Transverse colon (tissue), 4 donors: ENCODE results near the gene NES. TPM values are rescaled to one million over a fixed set of nuclear protein-coding genes. Genes with fewer than 3 reads are reported as not detected.

ENCODE experiments used
- DNase-seq: peaks from one replicate; pipeline ENCODE4 v3.0.0-alpha.2; 2019
- H3K27ac ChIP-seq, 4 donors: fragments of 200-600 bp; sonication (generic); 2 replicates each; pipeline ENCODE4 v1.5.1; 2016 to 2018; ENCODE audit warnings: inconsistent platforms in 4 of 4
- H3K27me3 ChIP-seq: fragments of 200-600 bp; sonication (generic); 2 replicates; pipeline ENCODE4 v1.5.1; 2017; ENCODE audit warnings: inconsistent platforms
- H3K36me3 ChIP-seq, 4 donors: fragments of 200-600 bp; sonication (generic); 2 replicates each; pipeline ENCODE4 v1.5.1; 2017 to 2019; ENCODE audit warnings: inconsistent platforms in 4 of 4
- H3K4me1 ChIP-seq, 4 donors: fragments of 200-600 bp; sonication (generic); 2 replicates each; pipeline ENCODE4 v1.5.1; 2017 to 2020; ENCODE audit warnings: inconsistent platforms in 4 of 4
- H3K4me3 ChIP-seq, 4 donors: fragments of 200-600 bp; sonication (generic); 1 replicate in 1 of 4; 2 replicates in 3 of 4; pipeline versions ENCODE4 v1.5.1 to v1.6.1; 2017 to 2019; ENCODE audit warnings: inconsistent platforms in 4 of 4
- H3K9me3 ChIP-seq, 2 donors: fragments of 200-600 bp; sonication (generic); 2 replicates each; pipeline ENCODE4 v1.5.1; 2017 to 2019; ENCODE audit warnings: inconsistent platforms in 2 of 2
- EP300 ChIP-seq: sonication (generic); formaldehyde crosslinking; IDR thresholded peaks from one replicate; pipeline ENCODE4 v1.6.1; 2017; ENCODE audit warnings: antibody characterized with exemption, low read depth
- POLR2A ChIP-seq: fragments of 450-650 bp; IDR thresholded peaks from one replicate; pipeline ENCODE4 v1.6.1; 2016; ENCODE audit warnings: antibody characterized with exemption, mild to moderate bottlenecking, moderate library complexity
- POLR2AphosphoS5 ChIP-seq, 3 donors: sonication (generic); formaldehyde crosslinking; IDR thresholded peaks; one replicate each; pipeline ENCODE4 v1.6.1; 2016; ENCODE audit warnings: antibody characterized with exemption in 3 of 3
- WGBS, 2 donors: methylation state at CpG; one replicate each; pipeline ENCODE4 v1.1.5; 2018; ENCODE audit warnings: low coverage in 1 of 2; 5-methylcytosine and 5-hydroxymethylcytosine counted together
- in situ Hi-C, 4 donors: fragments of 200-750 bp; cut with MboI; loops; one replicate each; pipeline versions ENCODE4 v1.15.0 to v1.15.1; 2017; ENCODE audit warnings: low sequenced_read_pairs in 3 of 4, low pct_ligation_motif_present in 1 of 4, low pct_unique_long_range_greater_than_20kb in 1 of 4
- intact Hi-C: fragments of 100-400 bp; cut with DNase I; formaldehyde crosslinking; loops from one replicate; pipeline ENCODE4 v1.15.1; 2023; ENCODE audit warnings: low total_unique reads
- total RNA-seq, 4 donors: library from RNA; depleted of rRNA; stranded (reverse); fragments of >200 nt; gene quantifications; one replicate each; pipeline ENCODE4 v1.1.0, GENCODE V29; 2016
- TF ChIP-seq, protein P1 (sequence below), 5 experiments: fragments of 200-600 bp in 3 of 5; fragments of 450-650 bp in 2 of 5; sonication (generic) in 3 of 5; IDR thresholded peaks; 1 replicate in 2 of 5; 2 replicates in 3 of 5; pipeline ENCODE4 v1.5.1; 2016 to 2017; ENCODE audit warnings: antibody characterized with exemption in 5 of 5, inconsistent platforms in 3 of 5, mild to moderate bottlenecking in 2 of 5, moderate library complexity in 1 of 5

NES gene, protein sequence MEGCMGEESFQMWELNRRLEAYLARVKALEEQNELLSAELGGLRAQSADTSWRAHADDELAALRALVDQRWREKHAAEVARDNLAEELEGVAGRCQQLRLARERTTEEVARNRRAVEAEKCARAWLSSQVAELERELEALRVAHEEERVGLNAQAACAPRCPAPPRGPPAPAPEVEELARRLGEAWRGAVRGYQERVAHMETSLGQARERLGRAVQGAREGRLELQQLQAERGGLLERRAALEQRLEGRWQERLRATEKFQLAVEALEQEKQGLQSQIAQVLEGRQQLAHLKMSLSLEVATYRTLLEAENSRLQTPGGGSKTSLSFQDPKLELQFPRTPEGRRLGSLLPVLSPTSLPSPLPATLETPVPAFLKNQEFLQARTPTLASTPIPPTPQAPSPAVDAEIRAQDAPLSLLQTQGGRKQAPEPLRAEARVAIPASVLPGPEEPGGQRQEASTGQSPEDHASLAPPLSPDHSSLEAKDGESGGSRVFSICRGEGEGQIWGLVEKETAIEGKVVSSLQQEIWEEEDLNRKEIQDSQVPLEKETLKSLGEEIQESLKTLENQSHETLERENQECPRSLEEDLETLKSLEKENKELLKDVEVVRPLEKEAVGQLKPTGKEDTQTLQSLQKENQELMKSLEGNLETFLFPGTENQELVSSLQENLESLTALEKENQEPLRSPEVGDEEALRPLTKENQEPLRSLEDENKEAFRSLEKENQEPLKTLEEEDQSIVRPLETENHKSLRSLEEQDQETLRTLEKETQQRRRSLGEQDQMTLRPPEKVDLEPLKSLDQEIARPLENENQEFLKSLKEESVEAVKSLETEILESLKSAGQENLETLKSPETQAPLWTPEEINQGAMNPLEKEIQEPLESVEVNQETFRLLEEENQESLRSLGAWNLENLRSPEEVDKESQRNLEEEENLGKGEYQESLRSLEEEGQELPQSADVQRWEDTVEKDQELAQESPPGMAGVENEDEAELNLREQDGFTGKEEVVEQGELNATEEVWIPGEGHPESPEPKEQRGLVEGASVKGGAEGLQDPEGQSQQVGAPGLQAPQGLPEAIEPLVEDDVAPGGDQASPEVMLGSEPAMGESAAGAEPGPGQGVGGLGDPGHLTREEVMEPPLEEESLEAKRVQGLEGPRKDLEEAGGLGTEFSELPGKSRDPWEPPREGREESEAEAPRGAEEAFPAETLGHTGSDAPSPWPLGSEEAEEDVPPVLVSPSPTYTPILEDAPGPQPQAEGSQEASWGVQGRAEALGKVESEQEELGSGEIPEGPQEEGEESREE (N-terminal part only)
- 10 to 100 TPM in 1 of 4 donors, 1 to 10 TPM in 3; 3.3 to 15.5 (median 5.5) TPM for total RNA-seq

DNA sequence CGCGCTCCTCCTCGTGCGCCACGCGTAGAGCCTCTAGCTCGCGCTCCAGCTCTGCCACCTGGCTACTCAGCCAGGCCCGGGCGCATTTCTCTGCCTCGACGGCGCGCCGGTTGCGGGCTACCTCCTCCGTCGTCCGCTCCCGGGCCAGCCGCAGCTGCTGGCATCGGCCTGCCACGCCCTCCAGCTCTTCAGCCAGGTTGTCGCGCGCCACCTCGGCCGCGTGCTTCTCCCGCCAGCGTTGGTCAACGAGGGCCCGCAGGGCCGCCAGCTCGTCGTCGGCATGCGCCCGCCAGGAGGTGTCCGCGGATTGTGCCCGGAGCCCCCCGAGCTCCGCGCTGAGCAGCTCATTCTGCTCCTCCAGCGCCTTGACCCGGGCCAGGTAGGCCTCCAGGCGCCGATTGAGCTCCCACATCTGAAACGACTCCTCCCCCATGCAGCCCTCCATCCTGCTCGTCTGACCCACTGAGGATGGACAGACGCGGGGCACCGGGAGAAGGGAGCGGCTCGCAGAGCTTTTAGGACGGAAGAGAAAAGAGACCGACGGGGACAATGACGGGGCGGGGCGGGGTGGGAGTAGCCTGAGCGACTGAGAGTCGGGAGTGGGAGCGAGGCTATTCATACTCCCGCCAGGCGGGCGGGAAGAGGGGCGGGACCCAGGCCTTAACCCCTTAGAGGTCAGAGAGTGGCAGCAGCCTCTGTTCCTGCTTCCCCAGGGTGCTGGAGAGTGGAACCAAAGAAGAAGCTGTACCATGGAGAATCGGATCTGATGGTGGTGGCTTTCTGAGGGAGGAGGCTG, at the start of gene NES:
NES (minus strand) TSS at position 588 of the 796 bp plus-strand sequence; CDS start at position 445, 143 bp downstream.
- Histone ChIP-seq H3K27ac (peak within 1 kb of the TSS; percentile 56 to 79 (median 69)), H3K36me3 (no peaks in the 10 kb centered on the region), H3K27me3 (peaks cover 80% of the 10 kb centered on the region), H3K4me3 (peak within 1 kb of the TSS; percentile 7 to 43 (median 28)), H3K4me1 (peaks cover 8 to 33% (median 26%) of the 10 kb centered on the region in 4 donors), H3K9me3 (no peaks in the 10 kb centered on the region)
- no peak for TF ChIP-seq EP300
- peak in 1 of 3 donors; percentile 40 for TF ChIP-seq POLR2AphosphoS5 (IDR thresholded peaks at IDR 0.05)
- TF ChIP-seq POLR2A, result no peak
- TF ChIP-seq, protein P1, sequence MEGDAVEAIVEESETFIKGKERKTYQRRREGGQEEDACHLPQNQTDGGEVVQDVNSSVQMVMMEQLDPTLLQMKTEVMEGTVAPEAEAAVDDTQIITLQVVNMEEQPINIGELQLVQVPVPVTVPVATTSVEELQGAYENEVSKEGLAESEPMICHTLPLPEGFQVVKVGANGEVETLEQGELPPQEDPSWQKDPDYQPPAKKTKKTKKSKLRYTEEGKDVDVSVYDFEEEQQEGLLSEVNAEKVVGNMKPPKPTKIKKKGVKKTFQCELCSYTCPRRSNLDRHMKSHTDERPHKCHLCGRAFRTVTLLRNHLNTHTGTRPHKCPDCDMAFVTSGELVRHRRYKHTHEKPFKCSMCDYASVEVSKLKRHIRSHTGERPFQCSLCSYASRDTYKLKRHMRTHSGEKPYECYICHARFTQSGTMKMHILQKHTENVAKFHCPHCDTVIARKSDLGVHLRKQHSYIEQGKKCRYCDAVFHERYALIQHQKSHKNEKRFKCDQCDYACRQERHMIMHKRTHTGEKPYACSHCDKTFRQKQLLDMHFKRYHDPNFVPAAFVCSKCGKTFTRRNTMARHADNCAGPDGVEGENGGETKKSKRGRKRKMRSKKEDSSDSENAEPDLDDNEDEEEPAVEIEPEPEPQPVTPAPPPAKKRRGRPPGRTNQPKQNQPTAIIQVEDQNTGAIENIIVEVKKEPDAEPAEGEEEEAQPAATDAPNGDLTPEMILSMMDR (IDR thresholded peaks at IDR 0.05), result no peak
- WGBS, 2 donors, result 0 to 1% methylated on average over 4 to 22 of the region's 70 CpGs
- DNase-seq, result peak; percentile 50
- in situ Hi-C loops (loop anchor here in 2 of 4 donors (25.0 kb wide), 1 partner anchor 185 kb away; the partner anchor contains the start of genes INSRR (in 2 of the 2) and NTRK1 (in 2 of the 2)), intact Hi-C loops (loop anchor here (2.0 kb wide), 1 partner anchor 16 kb away; no protein-coding TSS in a partner anchor)

- intact Hi-C loops (no loop called here), in situ Hi-C loops (no loop called here)
- TF ChIP-seq, protein P1 (IDR thresholded peaks at IDR 0.05), result peak; percentile 36 to 61 (median 42)
- no peak for TF ChIP-seq EP300
- Histone ChIP-seq H3K4me3 (peak overlapping the region in 2 of 4 donors; percentile 12 to 71), H3K27ac (peak overlapping the region; percentile 42 to 98 (median 74)), H3K4me1 (peaks cover 25 to 46% (median 38%) of the 10 kb centered on the region in 4 donors), H3K36me3 (peaks cover 0 to 26% (median 8%) of the 10 kb centered on the region in 4 donors), H3K9me3 (no peaks in the 10 kb centered on the region), H3K27me3 (no peaks in the 10 kb centered on the region)
- WGBS, 2 donors, result 40 to 45% methylated on average over 4 to 15 of the region's 15 CpGs
- peak; percentile 64 for DNase-seq
Observed at GRCh38 chr1:156726549-156727226, 49.5 kb upstream of the NES start.

DNA sequence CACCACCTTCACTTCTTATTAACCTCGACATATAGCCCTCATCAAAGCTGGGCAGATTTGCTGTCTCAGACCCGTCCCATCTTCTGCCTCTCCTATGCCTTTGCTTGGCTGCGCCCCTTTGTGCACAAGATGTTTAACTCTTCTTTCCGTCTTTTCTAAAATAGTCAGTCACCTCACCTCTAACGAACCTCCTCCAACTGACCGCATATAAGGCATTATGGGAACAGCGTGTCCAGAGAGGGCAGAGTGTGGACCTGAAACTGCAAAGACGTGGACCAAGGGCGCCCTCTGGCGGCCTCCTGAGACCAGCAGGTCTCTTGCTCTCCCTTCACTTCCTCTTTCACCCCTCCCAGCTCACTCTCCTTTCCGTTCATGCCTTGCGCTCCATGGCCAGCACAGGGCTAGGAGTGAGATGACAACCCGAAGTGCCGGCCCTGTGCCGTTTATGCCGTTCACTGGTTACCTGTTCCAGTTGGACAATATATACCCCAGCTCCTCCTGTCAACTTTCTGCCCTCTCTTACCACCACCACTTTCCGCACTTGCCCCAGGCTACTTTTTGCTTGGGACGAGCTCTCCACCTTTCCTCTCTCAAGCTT, 48.6 kb upstream of the NES start:
- Histone ChIP-seq H3K9me3 (no peaks in the 10 kb centered on the region), H3K4me3 (peak overlapping the region in 3 of 4 donors; percentile 10 to 71 (median 12)), H3K4me1 (peaks cover 25 to 46% (median 38%) of the 10 kb centered on the region in 4 donors), H3K27ac (peak overlapping the region; percentile 42 to 98 (median 74)), H3K27me3 (no peaks in the 10 kb centered on the region), H3K36me3 (peaks cover 0 to 32% (median 10%) of the 10 kb centered on the region in 4 donors)
- DNase-seq, result peak; percentile 91
- intact Hi-C loops (loop anchor here (1.0 kb wide), 1 partner anchor 36 kb away; no protein-coding TSS in a partner anchor), in situ Hi-C loops (no loop called here)
- TF ChIP-seq, protein P1 (IDR thresholded peaks at IDR 0.05), result peak; percentile 92 to 96 (median 93)
- TF ChIP-seq POLR2AphosphoS5 (IDR thresholded peaks at IDR 0.05), result peak in 1 of 3 donors; percentile 23
- TF ChIP-seq EP300, result no peak
- TF ChIP-seq POLR2A, result no peak
- WGBS, 2 donors, result 7 to 16% methylated on average over 11 to 18 of the region's 18 CpGs
